ENCODE measurements around the gene CMTM7.

DNA sequence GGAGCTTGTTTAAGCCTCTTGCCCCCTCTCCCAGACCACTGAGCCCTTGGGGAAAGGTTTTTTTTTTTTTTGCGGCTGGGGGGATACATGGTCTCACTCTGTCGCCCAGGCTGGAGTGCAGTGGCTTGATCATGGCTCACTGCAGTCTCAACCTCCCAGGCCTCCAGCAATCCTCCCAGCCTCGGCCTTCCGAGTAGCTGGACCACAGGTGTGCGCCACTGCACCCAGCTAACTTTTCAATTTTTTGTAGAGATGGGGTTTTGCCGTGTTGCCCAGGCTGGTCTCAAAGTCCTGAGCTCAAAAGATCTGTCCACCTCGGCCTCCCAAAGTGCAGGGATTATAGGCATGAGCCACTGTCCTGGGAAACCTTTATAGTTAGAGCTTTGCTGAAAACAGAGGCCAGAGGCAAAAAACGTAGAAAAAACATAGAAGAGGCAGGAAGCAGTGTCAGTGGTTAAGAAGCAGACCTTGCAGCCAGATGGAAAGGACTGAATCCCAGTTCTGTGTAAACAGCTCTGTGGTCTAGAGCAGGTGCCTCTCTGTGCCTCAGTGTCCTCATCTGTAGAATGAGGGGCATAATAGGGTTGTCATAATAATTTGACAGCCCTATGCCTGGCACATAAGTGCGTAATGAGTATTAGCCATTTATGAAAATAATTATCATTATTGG lies 33.1 kb downstream of the CMTM7 start:
- TF ChIP-seq, protein P1, sequence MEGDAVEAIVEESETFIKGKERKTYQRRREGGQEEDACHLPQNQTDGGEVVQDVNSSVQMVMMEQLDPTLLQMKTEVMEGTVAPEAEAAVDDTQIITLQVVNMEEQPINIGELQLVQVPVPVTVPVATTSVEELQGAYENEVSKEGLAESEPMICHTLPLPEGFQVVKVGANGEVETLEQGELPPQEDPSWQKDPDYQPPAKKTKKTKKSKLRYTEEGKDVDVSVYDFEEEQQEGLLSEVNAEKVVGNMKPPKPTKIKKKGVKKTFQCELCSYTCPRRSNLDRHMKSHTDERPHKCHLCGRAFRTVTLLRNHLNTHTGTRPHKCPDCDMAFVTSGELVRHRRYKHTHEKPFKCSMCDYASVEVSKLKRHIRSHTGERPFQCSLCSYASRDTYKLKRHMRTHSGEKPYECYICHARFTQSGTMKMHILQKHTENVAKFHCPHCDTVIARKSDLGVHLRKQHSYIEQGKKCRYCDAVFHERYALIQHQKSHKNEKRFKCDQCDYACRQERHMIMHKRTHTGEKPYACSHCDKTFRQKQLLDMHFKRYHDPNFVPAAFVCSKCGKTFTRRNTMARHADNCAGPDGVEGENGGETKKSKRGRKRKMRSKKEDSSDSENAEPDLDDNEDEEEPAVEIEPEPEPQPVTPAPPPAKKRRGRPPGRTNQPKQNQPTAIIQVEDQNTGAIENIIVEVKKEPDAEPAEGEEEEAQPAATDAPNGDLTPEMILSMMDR (IDR thresholded peaks at IDR 0.05), result no peak
- no peak for TF ChIP-seq POLR2A (IDR thresholded peaks at IDR 0.05)

Data from thyroid gland (tissue), 4 donors.